ENCODE measurements around the gene PDPK1.

The PDPK1 gene

GRCh38 chr16:2537451-2538379, at the start of gene PDPK1:
Gene PDPK1 (plus strand): TSS chr16:2538021. CDS start chr16:2538113, 92 bp downstream.
- no peak for FAIRE-seq

GRCh38 chr16:2489581-2489980, 48.2 kb upstream of the PDPK1 start:
- DNase-seq (ENCODE audit: insufficient read length, low spot score) (no peak), FAIRE-seq (no peak)

More at GRCh38 chr16:2537451-2538379, at the start of gene PDPK1:
- peak; percentile 89 for DNase-seq (ENCODE audit: insufficient read length, low spot score)

GRCh38 chr16:2490190-2491105, 47.4 kb upstream of the PDPK1 start:
- DNase-seq (ENCODE audit: insufficient read length, low spot score) (no peak), FAIRE-seq (no peak)

DNA sequence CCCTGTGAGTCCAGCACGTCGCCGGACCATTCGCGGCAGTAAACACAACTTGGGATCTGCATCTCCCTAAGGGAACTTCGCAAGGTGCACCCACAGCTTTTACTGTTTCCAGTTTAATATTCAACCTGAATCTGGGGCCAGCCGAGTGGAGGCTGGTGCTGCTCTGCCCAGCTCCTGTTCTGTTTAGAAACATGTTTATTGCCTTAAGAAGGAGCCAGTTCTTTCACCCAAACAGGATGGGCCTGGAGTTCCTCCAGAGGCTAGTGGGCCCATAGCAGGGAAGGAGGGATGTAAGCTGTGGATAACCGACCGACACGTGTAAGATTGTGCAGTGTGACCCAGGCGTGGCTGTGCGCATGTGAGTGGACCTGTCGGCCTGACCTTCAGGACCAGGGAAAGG, 45.5 kb upstream of the PDPK1 start:
- FAIRE-seq (no peak), DNase-seq (ENCODE audit: insufficient read length, low spot score) (no peak)

DNA sequence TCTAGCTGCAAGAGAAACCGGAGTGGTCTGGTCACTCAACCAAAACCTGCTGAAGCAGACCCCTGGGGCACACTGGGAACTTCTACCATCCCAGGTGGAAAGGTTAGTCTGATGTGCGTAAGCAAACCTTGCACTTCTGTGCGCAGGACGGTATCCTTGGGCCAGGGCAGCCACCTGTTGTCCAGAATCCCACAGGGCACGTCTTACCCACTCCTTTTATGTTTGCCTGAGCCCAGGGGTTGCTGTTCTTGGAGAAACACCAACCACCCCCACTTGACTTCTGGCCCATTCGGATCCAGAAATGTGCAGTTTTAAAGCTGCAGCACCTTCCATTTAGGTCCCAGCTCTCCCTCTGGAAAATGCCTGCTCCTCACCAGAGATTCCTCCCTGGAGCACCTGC, 44.2 kb upstream of the PDPK1 start:
- DNase-seq (ENCODE audit: insufficient read length, low spot score): no peak
- FAIRE-seq: no peak

DNA sequence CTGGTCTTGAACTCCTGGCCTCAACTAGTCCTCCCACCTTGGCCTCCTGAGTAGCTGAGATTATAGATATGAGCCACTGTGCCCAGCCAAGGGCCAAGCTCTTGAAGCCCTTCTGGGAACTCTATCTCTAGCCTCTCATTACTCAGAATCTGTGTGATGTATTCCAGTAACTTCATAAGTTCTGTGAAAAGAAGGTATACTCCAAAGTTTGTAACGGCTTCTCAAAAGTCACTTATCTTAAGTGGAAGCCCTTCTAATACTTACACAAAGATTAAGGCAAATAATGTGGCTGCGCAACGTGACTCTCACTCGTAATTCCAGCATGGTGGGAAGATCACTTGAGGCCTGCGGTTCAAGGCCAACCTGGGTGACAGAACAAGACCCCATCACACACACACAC, 43.2 kb upstream of the PDPK1 start:
- FAIRE-seq: no peak
- DNase-seq (ENCODE audit: insufficient read length, low spot score): no peak

DNA sequence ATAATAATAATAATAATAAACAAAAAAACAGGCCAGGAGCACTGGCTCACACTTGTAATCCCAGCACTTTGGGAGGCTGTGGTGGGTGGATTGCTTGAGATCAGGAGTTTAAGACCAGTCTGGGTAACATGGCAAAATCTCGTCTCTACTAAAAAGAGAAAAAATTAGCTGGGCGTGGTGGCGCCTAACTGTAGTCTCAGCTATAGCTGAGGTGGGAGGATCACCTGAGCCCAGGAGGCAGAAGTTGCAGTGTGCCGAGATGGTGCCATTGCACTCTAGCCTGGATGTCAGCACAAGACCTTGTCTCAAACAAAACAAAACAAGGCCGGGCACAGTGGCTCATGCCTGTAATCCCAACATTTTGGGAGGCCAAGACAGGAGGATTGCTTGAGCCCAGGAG, 42.8 kb upstream of the PDPK1 start:
- FAIRE-seq: no peak

GRCh38 chr16:2496223-2497115, 41.4 kb upstream of the PDPK1 start:
- DNase-seq (ENCODE audit: insufficient read length, low spot score): no peak
- FAIRE-seq: no peak

More for the DNA sequence above, 42.8 kb upstream of the PDPK1 start:
- no peak for DNase-seq (ENCODE audit: insufficient read length, low spot score)

GRCh38 chr16:2497116-2497630, 40.6 kb upstream of the PDPK1 start:
- DNase-seq (ENCODE audit: insufficient read length, low spot score): no peak
- no peak for FAIRE-seq

- DNase-seq (ENCODE audit: insufficient read length, low spot score) (no peak), FAIRE-seq (no peak)
Measured at GRCh38 chr16:2497695-2498484, 39.9 kb upstream of the PDPK1 start.

- FAIRE-seq: no peak
- DNase-seq (ENCODE audit: insufficient read length, low spot score): no peak
Measured at GRCh38 chr16:2498531-2499253, 39.1 kb upstream of the PDPK1 start.

DNA sequence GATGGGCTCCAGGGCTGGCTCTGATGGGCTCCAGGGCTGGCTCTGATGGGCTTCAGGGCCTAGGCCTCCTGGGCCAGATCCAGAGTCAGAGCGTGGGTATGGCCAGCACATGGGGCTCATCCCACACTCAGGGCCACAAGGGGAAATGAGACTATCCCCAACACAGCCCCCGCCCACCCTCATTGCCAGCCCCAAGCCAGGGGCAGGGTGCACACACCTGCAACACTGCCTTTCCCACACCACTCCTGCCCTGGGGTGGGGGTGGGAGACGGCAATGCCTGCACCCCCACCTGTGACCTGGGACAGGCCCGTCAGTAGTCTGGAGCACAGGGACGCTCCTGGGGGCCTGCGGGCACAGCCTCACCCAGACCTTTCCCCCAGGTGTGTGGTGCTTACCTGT, 38.4 kb upstream of the PDPK1 start:
- no peak for FAIRE-seq
- DNase-seq (ENCODE audit: insufficient read length, low spot score): no peak

- DNase-seq (ENCODE audit: insufficient read length, low spot score) (no peak), FAIRE-seq (no peak)
Measured at GRCh38 chr16:2499890-2500429, 37.9 kb upstream of the PDPK1 start.

GRCh38 chr16:2500430-2500917, 37.3 kb upstream of the PDPK1 start:
- DNase-seq (ENCODE audit: insufficient read length, low spot score): no peak
- FAIRE-seq: no peak

- DNase-seq (ENCODE audit: insufficient read length, low spot score) (peak; percentile 86), FAIRE-seq (peak; percentile 82)
Measured at GRCh38 chr16:2500918-2501750, 36.7 kb upstream of the PDPK1 start.

DNA sequence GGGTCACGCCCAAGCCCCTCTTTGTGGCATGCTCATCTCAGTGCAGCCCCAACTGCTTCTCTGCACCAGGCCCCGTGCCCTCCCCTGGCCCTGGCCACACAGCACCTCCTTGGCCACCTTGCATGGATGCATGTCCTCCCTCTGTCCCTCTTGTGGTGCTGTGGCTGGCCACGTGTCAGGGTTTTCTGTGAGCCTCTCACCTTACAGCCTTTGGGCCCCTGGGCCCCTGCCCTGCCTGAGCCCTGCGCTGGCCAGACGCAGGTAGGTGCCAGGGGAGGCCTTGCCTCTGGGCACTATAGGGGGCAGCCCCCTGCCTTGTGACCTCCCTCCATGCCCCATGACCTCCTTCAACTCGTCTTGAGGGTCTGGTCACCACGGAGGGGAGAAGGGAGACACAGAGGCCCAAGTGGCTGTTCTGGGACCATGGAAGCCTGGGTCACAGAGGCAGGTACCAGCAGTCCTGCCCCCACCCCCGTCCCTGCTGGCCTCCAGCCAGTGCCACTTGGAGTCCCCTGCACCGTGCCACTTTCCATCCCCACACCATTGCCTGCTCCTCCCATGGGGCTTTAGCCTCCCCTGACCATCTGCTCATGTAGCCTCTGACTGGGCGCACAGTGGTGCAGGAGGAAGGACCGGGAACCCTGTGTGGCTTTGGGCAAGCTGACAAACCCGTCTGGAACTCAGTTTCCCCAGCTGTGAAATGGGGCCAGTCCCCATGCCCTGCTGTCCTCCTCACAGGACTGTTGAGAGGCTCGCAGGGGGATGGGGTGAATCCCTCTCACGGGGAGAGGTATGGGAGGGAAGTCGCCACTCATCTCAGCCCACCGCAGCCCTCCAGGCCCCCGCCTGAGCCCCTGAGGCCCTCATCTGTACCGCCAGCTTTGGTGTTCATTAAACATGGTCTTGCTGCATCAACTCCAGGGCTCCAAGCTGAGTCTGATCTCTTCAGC, 35.6 kb upstream of the PDPK1 start:
- DNase-seq (ENCODE audit: insufficient read length, low spot score) (no peak), FAIRE-seq (no peak)
